Ovary (tissue), 3 donors: ENCODE results near the gene ZNF699.

Source experiments
- CTCF ChIP-seq, 3 donors: fragments of 450-650 bp in 2 of 3; fragments of 200-600 bp in 1 of 3; IDR thresholded peaks; one replicate each; pipeline versions ENCODE4 v1.5.1 to v1.8.0; 2016 to 2022; ENCODE audit warnings: antibody characterized with exemption in 3 of 3, mild to moderate bottlenecking in 1 of 3
- EP300 ChIP-seq: sonication (generic); formaldehyde crosslinking; IDR thresholded peaks from one replicate; pipeline ENCODE4 v1.6.1; 2017; ENCODE audit warnings: antibody characterized with exemption
- POLR2A ChIP-seq: fragments of 450-650 bp; IDR thresholded peaks from one replicate; pipeline ENCODE4 v1.6.1; 2017; ENCODE audit warnings: antibody characterized with exemption, mild to moderate bottlenecking, moderate library complexity
- donor health status: DM: no; HTN: no; CAD: no.

GRCh38 chr19:9296336-9296735 lies 13.3 kb downstream of the ZNF699 start:
- TF ChIP-seq CTCF (IDR thresholded peaks at IDR 0.05): no peak
- TF ChIP-seq POLR2A: no peak
- TF ChIP-seq EP300: no peak
